HG03520 (cell line): Measurements from ENCODE around the gene RHEB.

Experiments used
- ATAC-seq: cut with Tn5 transposase; IDR thresholded peaks from one replicate; pipeline ENCODE4 v1.9.1; 2021; ENCODE audit warnings: mild to moderate bottlenecking, moderate library complexity; ENCODE audit not compliant: unreplicated experiment

RHEB gene

DNA sequence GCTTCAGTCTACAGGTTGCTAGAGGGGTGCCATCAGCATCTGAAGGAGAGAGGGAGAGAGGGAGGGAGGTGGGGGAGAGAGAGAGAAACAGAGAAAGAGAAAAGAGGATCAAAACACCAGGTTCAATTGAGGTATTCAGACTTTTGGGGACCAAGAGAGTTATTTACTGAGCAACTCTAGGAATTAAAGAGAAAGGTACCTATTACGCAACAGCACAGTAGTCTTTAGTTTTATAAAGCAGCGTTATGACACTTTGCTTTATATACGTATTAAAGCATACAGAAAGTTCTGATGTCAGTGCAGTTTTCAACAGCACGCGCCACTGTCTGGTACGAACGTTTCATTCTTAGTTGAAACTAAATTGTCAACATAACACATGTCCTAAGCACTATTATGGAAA lies 41.8 kb downstream of the RHEB start:
- no peak for ATAC-seq

GRCh38 chr7:151472644-151473380 lies 46.9 kb downstream of the RHEB start:
- ATAC-seq: no peak

DNA sequence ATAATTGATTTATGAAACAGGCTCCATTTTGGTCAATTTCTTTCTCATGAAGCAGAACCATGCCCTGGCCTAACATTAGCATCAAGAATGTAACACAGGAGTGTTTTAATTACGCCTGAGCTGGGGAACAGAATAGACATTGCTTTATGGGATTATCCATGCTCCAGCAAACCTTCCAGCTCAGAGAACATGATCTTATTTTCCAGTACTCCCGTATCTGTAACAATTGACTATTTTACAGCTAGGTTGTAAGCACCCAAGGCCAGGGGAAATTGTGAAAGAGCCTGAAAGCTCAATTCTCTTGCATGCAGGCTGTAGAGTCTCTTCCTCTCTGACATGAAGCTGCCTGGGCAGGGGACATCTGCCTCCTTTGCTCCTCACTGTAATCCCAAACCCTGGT lies 49.0 kb downstream of the RHEB start:
- no peak for ATAC-seq

- no peak for ATAC-seq
These were observed 50.4 kb downstream of the RHEB start for GRCh38 chr7:151469281-151469680.

- no peak for ATAC-seq
These were observed 51.3 kb downstream of the RHEB start for GRCh38 chr7:151468217-151469018.

- ATAC-seq: no peak
These were observed 54.5 kb downstream of the RHEB start for GRCh38 chr7:151465169-151465568.

DNA sequence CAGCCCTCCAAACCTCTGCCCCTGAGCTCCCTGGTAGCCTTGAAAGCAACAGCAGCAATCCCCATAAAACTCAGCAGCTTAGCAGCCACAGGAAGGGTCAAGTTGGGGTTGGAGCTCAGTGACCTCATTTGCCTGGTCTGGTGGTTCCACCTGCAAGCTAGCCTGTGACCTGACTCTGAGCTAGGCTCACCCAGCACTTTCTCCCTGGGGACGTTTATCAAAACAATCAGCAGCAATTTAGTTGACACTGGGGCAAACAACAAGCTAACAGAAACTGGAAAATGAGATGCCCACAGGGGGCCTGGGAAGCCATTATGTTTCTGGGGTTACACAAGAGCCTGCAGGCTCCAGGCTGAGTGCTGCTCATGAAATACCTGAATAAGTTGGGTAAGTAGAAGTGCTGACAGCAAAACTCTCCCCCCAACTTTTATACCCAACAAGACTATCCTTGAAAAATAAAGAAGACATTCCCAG lies 57.4 kb downstream of the RHEB start:
- no peak for ATAC-seq

GRCh38 chr7:151461942-151462230 lies 57.8 kb downstream of the RHEB start:
- ATAC-seq: no peak

- no peak for ATAC-seq
These were observed 58.4 kb downstream of the RHEB start for GRCh38 chr7:151461096-151461941.

- ATAC-seq: no peak
These were observed 59.2 kb downstream of the RHEB start for GRCh38 chr7:151460474-151460855.

GRCh38 chr7:151459726-151460473 lies 59.8 kb downstream of the RHEB start:
- ATAC-seq: no peak

- no peak for ATAC-seq
These were observed 62.2 kb downstream of the RHEB start for GRCh38 chr7:151457534-151457933.

DNA sequence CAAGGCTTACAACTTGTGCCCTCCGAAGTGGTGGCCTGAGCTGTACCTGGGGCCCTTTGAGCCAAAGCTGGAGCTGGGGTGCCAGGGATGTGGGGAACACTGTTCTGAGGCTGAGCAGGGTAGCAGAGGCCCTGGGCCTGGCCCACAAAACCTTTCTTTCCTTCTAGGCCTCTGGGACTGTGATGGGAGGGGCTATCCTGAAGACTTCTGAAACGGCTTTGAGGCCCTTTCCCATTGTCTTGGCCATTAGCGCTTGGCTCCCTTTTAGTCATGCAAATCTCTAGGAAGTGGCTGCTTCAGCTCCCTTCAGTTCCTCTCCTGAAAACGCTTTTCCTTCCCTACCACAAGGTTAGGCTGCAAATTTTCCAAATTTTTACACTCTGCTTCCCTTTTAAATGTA lies 62.9 kb downstream of the RHEB start:
- ATAC-seq: no peak

DNA sequence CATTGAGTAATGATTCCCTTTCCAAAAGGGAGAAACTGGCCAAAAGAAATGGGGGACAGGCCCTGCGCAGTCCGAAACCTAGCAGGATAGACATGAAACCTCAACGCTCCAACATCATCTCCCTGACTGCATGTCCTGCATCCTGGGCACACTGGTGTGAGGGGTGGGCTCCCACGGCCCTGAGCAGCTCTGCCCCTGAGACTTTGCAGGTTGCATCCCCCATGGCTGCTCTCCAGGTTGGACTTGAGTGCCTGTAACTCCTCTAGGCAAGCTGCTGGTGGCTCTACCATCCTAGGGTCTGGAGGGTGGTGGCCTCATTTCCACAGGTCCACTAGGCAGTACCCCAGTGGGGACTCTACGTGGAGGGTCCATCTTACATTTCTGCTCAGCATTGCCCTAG lies 63.4 kb downstream of the RHEB start:
- ATAC-seq: no peak

DNA sequence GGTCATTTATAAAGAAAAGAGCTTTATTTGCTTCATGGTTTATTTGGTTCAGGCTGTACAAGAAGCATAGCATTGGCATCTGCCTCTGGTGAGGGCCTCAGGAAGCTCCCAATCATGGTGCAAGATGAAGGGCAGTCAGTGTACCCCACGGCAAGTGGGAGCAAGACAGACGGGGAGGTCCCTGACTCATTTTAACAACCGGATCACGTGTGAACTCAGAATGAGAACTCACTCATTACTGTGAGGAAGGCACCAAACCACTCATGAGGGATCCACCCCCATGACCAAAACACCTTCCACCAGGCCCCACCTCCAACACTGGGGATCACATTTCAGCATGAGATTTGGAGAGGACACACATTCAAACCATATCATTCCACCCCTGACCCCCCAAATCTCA lies 64.0 kb downstream of the RHEB start:
- no peak for ATAC-seq

- ATAC-seq: no peak
These were observed 64.7 kb downstream of the RHEB start for GRCh38 chr7:151454932-151455530.

DNA sequence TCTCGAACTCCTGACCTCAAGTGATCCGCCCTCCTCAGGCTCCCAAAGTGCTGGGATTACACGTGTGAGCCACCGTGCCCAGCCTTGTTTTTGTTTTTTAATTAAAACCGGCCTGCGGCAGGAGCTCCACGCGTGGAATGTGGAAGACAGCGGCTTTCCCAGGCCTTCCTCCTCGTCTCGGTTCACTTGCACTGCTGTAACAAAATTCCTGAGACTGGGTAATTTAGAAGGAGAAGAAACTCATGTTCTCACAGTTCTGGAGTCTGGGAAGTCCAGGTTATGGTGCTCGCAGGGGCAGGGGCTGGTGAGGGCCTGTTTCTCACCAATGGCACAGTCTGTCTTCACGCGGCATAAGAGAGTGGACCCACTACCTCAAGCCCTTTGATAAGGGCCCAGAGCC lies 65.4 kb downstream of the RHEB start:
- no peak for ATAC-seq

- ATAC-seq: no peak
These were observed 66.3 kb downstream of the RHEB start for GRCh38 chr7:151453326-151453791.

DNA sequence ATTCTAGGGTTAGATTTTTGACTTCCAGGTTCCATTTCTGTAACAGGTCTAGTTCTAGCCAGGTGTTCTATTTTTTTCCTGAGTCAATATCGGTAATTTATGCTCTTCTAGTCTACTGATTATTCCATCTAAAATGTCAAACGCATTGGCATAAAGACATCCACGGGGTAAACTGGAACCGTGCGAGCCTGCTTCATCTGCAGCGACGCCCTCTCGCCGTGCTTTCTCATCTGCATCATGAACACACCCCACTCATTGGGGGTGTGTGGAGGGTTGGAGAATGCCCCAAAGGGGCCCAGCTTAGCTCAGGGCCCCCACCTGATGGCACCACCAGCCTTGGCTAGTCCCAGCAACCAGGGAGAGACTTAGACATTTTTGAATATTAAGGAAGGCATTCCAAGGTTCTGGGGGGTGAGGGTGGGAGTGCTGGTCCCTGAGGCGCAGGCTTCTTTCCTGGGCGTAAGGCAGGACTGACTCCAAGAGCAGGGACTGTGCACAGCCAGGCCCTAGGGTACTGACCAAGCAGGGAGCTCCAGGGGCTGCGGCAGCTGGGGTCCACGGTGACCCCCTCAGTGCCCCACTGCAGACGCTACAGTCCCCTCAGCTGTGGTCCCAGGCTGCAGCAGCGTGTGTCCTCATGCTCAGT lies 66.9 kb downstream of the RHEB start:
- no peak for ATAC-seq
